GM18861 (cell line): ENCODE measurements around the gene ABCC11.
"Not testable (repeated sequence)": the region's sequence is repeated elsewhere in the genome, so short reads cannot be mapped to it uniquely, and the experiment has no call there.

ENCODE experiments used
- ATAC-seq: cut with Tn5 transposase; IDR thresholded peaks from one replicate; pipeline ENCODE4 v1.9.1; 2021; ENCODE audit not compliant: unreplicated experiment

Gene ABCC11

DNA sequence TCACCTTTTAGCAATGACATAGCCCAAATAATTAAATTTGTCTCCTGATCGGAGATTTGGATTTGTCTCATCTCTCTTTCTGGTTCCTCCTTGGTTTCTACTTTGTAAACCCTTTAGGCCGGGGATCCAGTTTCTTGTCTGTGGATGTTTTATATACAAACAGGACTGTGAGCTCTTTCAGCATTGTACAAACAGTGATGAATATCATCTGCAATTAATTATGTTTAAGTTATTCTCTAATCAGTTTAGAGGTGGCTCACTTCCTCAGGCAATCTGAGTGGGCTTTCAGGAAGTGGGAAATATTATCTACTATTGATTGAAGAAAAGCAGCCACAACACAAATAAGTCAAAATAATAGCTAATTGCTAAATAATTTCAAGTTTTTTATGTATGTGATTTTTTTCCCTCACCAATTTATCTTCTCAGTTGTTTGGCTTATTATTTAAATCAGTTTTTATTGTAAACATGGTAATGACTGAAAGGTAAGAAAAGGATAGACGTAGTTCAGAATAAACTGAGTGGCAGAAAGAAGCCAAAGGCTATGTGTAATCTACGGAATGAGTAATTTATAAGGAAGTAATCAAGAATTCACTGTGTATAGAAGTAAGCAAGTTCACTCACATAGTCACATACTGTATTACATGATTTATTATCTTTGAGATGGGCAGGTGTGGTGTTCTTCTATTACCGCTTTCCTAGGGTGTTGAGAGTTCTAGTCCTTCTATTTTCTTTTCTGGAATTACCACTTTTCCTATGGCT is 3.4 kb upstream of the ABCC11 start:
- ATAC-seq = no peak

DNA sequence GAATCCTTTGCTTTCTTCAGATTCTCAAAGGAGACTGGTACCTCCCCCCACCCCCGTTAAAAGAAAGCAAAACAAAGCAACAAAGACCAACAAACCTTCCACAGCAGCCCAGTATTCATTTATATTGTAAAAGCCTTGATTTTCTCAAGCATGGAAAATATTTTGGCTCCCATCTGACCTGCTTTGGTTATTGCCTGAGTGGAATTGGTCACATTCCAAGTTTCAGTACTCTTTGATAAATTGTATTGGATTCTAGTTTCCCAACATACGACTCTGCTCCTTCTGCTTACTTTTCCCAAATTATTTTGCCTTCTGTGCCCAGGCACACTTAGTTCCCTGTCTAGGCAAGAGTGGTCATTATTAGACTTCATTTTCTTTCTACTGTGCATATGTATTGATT is 1.3 kb downstream of the ABCC11 start:
- ATAC-seq = no peak

DNA sequence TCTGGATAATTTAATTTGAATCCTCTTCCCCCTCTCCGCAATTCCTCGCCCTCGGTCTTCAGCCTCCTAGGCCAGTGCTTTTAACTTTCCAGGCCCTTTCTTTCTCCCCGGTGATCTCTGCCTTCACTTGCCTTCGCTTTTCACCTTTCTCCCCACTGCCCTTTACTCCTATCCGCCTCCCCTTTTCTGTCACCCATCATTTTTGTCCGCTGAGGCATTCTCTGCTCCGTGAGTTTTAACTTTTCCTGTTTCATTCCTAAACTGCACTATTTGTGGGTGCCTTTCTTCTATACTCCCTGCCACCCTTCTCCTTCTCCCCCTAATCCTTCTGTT is 2.5 kb downstream of the ABCC11 start:
- ATAC-seq = no peak

DNA sequence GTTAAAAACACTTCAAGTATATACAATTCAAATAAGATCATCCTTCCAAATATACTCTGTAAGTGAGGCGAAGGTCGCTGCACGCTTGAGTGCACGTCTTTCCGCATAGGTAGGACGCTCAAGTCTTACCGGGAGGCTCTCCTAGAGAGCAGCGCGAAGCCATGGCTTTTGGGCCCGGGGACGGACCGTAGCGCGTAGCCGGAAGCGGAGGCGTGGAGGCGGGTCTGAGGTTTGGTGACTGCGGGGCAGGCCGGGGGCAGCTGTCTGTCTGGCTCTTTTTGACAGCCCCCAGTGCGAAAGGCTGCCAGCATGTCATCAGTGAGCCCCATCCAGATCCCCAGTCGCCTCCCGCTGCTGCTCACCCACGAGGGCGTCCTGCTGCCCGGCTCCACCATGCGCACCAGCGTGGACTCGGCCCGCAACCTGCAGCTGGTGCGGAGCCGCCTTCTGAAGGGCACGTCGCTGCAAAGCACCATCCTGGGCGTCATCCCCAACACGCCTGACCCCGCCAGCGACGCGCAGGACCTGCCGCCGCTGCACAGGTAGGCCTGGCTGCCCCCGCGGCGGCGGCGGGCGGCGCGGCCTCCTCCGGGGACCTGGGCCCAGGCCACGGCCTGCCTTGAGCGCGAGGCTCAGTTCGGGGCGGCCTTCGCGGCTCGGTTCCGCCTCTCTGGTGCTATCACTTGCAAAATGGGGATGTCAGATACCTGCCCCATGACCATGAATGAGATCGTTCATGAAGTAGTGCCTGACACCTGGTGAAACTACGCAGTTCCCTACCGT is 3.1 kb downstream of the ABCC11 start, which contains the start of gene LONP2:
TSS of gene LONP2 (plus strand) at position 221 of the 783 bp plus-strand sequence. CDS start at position 310, 89 bp downstream.
- peak; percentile 97 for ATAC-seq

DNA sequence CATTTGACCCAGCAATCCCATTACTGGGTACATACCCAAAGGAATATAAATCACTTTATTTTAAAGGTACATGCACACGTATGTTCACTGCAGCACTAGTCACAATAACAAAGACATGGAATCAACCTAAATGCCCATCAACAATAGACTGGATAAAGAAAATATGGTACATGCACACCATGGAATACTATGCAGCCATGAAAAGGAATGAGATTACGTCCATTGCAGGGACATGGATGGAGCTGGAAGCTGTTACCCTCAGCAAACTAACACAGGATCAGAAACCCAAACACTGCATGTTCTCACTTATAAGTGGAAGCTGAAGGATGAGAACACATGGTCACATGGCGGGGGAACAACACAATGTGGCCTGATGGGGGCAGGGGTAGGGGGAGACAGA is 7.2 kb downstream of the ABCC11 start:
- not testable (repeated sequence) for ATAC-seq

DNA sequence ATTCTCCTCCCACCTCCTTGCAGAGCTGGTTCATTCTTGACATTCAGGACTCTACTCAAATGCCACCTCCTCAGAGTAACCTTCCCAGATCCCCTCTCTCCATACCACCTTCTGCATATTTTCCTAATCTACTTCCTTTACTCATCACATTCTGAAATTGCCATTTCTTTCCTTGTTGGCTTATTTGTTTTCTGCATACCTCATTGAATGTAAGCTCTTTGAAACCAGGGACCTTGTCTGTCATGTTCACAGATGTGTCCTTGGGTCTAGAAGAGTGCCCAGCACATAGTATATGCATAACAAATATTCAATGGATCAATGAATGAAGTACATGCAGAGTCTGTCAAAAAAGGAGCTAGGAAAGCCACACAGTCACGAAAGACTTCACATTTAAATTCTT is 11.1 kb downstream of the ABCC11 start:
- no peak for ATAC-seq

DNA sequence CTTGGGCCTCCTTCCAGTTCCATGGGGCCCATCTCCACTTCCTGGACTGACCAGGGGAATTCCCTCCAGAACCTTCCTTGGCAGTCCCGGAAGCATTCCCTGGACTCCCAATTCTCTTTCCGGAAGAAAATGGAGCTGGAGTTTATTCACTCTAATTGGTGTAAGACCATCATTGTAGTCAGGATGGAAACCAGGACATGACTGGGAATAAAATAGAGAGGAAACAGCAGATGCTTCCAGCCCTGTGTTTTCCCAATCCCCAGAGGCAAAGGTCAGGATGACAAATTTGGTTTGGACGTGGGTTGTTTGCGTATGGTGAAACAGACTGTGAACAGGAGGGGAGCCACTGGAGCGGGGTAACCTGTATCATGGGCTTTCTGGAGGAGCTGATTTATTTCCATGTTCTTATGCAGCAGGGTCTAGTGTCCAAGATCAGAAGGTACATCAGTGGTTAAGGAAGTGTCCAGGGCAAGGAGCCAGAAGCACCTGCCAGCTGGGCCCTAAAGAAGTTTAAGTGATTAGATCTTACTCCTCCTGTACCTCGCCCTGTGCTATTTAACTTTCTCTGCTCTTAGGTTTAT is 11.7 kb downstream of the ABCC11 start:
- no peak for ATAC-seq

DNA sequence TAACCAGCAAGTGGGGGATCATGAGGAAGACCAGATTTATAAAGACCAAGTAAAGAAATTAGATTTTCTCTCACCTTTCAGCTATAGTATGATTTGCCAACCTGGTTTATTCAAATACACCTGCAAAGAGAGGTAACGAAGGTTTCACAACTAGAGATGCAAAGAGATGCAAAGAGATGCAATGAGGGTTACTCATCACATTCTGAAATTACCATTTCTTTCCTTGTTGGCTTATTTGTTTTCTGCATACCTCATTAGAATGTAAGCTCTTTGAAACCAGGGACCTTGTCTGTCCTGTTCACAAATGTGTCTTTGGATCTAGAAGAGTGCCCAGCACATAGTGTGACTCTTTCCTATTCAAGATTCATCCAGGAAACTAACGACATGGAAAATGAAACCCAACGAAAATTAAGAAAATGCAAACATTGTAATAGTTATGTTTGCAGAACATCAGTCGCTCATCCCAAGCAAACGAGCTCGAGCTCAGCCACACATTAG is 12.2 kb downstream of the ABCC11 start:
- no peak for ATAC-seq

DNA sequence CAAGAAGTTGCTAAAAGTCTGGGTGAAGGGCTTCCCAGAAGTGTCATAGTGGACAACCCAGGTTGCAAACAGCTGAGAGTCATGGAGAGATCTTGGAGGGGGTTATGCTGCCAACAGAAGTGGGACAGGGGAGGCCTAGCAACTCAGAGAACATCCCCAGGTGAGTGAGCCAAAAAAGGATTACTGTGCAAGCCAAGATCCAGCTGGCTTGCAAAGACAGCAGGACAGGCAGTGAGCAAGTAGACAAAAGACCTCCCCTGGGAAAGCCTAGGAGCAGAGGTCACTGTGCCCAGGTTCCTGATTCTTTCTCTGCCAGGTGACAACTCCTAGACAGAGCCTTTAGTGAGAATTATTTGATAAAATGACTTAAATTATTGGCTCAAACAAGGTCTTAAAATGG is 12.7 kb downstream of the ABCC11 start:
- ATAC-seq = no peak

DNA sequence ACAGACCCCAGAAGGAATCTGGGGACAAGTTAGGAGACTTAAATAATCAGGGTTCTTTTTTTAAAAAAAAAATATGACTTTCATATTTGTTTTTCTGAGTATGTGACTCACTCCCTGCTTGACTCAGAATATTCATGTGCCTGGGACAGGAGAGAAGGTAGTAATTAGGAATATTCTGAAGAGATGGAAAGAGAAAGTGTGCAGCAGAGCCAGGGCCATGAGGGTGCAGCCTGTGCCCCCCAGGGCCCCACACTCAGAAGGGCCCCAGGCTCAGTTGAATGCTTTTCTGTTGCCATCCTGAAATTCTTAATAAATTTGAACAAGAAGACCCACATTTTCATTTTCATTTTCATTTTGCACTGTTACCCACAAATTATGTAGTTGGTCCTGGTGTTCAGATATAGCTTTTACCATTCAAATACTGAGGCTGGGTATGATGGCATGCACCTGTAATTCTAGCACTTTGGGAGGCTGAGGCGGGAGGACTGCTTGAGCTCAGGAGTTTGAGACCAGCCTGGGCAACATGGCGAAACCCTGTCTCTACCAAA is 14.8 kb downstream of the ABCC11 start:
- no peak for ATAC-seq

DNA sequence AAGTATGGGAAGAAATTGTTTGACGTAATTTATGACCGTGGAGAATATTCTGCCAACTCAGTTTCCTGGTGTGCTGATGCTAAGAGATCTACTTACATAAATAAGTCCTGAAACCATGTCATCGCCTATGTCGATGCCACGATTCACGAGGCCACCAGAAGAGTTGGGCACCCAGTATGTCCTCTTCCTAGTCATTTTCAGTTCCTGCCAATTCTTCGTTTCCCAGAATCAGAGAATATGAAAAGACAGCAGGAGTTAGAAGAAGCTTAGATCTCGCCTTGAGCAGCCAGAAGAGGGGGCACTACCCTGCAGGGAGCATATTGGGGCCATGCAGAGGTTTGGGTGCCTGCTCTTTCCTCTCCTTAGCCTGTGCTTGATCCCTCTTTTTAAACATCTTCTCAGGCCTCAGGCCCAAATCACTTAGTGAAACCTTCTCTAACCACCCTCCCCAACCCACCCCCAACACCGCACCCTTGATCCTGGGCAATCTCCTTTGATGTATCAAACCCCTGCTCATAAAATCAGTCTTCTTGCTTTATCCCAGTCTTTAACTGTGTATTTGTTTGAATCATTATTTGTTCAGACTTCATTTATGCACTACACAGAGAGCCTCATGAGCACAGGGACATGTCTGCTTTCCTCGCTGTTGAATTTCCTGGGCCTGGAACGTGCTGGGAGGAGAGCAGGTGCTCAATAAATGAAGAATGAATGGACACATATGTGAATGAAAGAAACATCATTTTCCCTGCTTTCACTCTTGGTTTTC is 15.4 kb downstream of the ABCC11 start:
- peak; percentile 44 for ATAC-seq

DNA sequence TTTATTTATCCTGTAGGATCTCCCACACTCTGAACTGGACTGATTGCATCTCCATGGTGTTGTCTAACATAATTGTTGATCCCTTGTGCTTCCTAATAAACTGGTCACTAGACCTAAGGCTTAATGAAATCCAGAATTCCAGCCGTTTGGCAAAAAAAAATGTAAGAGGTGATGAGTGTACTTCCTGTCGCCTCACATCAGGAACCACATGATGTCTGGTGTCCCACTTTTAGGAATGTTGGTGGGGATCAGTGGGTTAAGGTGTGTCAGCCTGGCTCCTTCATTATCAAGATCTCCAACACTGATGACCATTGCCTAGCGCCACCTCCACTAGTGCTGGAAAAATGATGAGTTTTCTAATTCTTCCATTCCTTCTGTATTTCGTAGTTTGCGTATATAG is 21.9 kb downstream of the ABCC11 start:
- ATAC-seq = no peak

DNA sequence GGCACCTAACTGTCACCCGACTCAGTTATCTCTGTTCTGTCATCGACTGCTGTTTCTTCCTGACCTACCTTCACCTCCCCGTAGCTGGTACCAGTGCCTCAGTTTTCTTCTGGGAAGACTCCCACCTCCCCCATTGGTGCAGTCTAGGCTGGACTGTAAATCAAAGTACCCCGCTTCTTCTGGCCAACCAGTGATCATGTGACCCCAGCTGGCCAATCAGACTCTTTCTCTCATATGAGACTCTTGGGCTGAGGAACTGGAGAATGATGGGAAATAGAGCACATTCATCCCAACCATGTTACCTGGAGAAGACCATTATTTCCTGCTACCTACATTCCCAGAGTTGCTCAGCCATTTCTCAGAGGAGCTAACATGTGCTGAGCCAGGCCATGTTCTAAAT is 23.8 kb downstream of the ABCC11 start:
- no peak for ATAC-seq

DNA sequence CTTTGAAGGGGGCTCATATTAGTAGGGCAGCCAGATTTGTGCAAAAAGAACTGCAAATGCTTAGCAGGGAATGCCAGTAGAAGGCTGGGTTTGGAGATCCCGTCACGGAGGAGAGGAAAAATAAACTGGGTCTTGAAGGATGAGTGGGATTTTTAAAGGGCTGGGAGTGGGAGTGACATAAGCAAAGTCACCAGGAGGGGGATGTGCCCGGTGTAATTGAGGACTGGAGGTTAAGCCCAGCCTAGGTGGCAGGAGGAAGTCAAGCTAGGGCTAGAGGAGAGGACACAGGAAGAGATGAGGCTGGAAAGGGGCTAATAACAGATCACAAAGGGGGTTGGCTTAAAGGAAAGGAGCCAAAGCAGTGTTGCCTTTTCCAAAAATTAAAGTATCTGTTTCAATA is 26.4 kb downstream of the ABCC11 start:
- ATAC-seq = no peak

DNA sequence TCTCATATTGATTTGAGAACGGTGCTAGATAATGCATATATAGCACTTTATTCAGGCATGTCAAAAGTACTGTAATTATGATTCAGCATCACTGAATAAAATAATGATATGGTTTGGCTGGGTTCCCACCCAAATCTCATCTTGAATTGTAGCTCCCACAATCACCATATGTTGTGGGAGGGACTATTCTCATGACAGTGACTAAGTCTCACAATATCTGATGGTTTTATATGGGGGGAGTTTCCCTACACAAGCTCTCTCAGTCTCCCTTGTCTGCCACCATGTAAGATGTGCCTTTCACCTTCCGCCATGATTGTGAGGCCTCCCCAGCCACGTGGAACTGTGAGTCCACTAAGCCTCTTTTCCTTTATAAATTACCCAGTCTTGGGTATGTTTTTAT is 28.9 kb downstream of the ABCC11 start:
- ATAC-seq = no peak

DNA sequence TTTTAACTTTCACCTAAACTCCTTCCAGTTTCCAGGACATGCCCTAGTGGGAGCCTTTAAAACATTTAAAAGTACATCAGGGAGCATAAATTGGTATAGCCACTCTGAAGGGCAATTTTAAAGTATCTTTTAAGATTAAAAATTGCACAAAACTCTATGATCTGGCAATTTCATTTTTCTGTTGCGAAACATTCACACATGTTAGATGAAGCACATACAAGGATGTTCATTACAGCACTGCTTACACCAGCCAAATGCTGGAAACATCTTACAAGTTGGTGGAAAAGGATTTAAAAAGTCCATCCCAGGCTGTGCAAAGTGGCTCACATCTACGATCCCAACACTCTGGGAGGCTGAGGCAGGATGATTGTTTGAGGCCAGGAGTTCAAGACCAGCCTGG is 29.6 kb downstream of the ABCC11 start:
- no peak for ATAC-seq

DNA sequence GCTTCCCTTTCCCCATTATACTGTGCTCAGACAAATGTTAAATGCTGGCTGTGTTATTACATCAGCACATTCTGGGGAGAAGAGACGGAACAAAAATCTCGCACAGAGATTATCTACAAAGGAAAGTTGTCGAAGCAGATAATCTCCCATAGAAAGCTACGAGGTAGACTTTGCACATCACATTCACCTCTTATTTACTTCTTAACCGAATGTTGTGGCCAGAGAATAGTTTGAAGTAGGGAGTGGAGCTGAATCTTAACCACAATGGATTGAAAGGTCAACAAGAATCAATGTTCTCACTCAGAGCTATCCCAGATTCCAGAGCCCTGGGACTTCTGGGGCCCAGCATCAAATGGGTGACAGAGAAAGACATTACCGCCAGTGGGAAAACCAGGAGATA is 31.6 kb downstream of the ABCC11 start:
- ATAC-seq = no peak

DNA sequence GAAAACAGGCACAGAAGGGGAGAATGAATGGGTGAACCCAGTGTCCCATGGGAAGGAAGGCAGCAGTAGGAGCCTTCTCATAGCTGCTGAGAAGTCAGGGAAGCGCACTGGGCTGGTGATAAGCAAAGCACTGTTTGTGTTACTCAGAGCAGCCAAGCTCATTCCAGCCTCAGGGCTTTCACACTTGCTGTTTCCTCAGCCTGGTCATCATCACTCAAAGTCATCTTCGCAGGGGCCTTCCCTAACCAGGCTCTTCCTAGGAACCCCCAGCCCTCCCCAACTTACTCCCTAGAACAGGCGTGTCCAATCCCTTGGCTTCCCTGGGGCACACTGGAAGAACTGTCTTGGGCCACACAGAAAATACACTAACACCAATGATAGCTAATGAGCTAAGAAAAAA is 35.3 kb downstream of the ABCC11 start:
- ATAC-seq = no peak

DNA sequence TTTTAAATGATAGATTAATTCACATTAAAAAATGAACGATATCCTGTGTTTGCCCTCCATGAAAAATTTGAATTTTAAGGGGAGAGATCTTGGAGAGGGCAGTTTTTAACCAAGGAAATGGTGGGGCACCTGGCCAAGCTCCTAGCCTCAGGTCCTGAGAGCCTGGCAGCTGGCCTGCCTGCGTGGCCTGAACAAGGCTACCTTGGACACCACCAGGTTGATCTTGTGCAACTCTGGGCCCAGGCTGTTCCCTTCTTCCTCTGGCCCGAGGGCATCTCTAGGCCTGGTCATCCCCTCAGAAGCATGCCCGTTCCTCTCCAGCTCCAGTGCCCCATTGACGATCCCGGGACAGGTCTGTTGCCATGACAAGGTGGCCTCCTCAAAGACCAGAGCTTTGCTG is 36.6 kb downstream of the ABCC11 start:
- ATAC-seq = no peak

DNA sequence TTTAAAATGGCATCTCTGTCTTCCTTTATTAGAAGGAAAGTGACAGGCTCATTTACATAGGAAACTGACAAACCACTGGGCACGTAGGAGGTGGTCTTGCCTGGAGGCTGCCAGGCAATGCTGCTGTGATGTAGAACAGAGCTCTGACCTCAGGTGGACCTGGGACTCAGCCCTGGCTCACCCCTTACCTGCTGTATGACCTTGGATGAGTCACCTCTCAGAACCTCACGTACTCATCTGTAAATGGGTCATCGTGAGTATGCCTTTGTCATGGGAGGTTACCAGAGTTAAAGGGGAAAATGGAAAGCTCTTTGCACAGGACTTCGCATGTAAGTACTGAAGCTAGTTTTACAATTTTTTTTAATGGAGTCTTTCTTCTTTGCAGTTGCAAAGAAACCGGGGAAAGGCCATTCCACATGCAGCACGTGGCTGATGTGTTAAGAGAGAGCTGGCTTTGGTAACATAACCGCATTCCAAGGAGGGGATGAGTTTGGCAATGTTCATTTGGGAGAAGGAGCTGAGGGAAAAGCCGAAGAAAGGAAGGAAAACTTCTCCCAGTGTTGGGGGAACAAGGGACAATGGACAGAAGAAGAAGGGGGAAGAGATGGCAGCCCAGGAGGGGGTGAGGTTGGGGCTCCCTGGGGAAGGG is 40.6 kb downstream of the ABCC11 start:
- no peak for ATAC-seq

DNA sequence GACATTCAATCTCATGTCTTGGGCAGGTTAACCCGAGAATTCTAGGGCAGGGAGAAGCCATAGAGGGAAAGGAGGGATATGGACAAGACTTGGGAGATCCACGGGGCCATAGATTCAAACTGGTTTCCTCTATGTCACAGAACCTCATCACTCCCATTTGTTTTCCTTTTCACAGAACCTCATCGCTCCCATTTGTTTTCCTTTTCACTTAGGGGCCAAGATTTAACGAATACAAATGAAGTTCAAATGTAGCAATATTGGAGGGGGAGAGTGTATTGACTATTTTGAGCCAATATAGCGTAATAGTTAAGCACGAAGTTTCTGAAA is 42.6 kb downstream of the ABCC11 start:
- ATAC-seq = no peak
